ENCODE measurements around the gene TMIGD1. TPM values are rescaled to one million over a fixed set of nuclear protein-coding genes. Genes with fewer than 3 reads are reported as not detected.

The TMIGD1 gene
- total RNA-seq, result not detected in 2 replicates

DNA sequence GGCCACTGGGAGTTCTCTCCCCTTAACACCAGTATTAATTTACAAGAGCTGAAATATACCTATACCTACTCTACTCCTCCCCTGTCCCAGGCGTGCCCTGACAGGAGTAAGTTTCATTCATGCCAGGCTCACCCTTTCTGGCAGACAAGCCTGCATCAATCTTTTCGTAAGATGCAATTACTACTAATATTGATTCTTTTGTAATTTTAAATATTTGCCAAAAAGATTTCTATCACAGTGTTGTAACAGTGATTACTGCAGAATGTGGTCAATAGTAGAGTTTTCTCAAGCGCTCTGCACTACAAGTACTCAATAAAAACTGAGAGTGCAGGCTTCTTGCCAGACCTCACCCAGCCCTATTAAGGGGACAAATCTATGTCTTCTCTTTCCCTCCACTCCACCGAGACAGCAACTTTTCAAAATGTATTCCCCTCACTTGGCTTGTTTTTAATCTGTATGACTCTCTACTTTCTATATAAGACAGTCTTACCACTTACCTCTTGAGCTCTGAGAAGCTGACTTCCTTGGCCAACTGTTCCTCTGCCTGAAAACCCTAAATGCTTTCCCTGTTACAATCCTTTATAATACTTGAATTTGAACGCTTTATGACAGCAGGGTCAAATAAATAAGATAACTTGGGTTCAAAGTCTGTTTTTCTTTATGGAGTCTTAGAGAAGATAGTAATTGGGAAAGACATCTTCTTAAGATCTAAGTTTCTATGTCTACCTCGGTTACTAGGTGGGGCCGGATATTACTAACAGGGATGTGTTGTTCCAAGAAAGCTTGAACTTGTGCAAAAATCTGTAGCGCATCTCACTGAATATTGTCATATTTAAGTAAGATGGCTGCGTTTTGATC lies at the start of gene TMIGD1:
Gene TMIGD1 (minus strand): TSS at position 555 of the 858 bp plus-strand sequence. CDS start 1,924 bp downstream, outside the sequence.

DNA sequence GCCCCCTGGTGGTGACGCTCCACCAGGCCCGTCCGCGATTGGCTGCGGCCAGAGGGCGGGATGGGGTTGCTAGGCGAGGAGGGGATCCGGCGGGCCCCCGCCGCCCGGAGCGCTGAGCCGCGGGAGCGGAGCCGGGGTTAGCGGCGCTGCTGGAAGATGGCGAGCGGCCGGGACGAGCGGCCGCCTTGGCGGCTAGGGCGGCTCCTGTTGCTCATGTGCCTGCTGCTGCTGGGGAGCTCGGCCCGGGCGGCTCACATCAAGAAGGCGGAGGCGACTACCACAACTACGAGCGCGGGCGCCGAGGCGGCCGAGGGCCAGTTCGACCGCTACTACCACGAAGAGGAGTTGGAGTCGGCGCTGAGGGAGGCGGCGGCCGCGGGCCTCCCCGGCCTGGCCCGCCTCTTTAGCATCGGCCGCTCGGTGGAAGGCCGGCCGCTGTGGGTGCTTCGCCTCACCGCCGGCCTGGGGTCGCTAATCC lies 45.0 kb upstream of the TMIGD1 start, which contains the start of gene CPD:
Gene CPD (plus strand): TSS at position 103 of the 478 bp plus-strand sequence. CDS start 54 bp downstream, at position 157.

DNA sequence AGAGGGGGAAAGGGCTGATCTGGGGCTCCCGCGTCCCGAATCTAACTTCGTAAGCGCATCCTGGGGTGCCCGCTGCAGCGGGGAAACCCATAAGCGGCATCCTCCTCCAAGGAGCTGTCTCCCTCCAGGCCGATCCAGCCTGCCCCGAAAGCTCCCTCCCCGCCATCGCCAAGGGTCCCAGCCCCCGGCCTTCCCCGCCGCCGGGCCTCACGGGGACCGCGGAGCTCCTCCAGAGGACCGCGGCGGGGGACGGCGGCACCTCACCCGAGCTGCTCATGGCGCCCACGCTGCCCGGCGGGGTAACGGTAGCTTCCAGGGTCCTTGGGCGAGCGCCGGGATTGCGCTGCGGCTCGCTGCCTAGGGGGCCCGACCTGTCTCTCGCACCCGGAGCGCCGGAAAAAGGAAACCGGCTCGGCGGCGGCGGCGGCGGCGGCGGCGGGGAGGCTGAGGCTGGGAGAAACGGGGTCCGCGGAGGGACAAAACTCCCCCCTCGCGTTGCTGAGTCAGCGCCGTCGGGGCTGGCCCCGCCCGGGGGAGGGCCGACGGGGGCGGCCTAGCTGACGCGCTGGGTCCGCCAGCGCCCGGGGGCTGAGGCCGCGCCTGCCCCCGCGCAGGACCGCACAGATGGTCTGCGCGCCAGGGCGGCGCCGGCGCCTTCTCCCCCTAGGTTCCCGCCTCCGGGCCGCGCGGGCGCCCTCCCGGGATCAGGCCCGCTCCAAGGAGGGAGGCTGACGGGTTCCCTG lies 42.1 kb downstream of the TMIGD1 start, which contains the start of gene BLMH:
Gene BLMH (minus strand): TSS at position 402 of the 743 bp plus-strand sequence. CDS start 125 bp downstream, at position 277.

Other genes starting within 250 kb of the TMIGD1 start
- gene NSRP1, start 217.2 kb downstream of the TMIGD1 start, total RNA-seq, result 17.4 and 18.8 TPM in 2 replicates
- 0.07 and 0.34 TPM in 2 replicates for gene SLC6A4, start 98.4 kb downstream of the TMIGD1 start, total RNA-seq
- 25.6 and 31.5 TPM in 2 replicates for gene BLMH, start 42.1 kb downstream of the TMIGD1 start, total RNA-seq
- gene CPD, start 44.9 kb upstream of the TMIGD1 start, total RNA-seq, result 264 and 855 TPM in 2 replicates
- 22.6 and 38.7 TPM in 2 replicates for gene GOSR1, start 143.4 kb upstream of the TMIGD1 start, total RNA-seq

Data from nasal cavity respiratory epithelium epithelial cell of viscerocranial mucosa (primary cell).